GM18909 (cell line): ENCODE data around the gene CRB3.

Experiments
- ATAC-seq: cut with Tn5 transposase; IDR thresholded peaks from one replicate; pipeline ENCODE4 v1.9.1; 2021; ENCODE audit warnings: mild to moderate bottlenecking; ENCODE audit not compliant: unreplicated experiment, poor library complexity

Gene CRB3

GRCh38 chr19:6516018-6516658, 52.1 kb downstream of the CRB3 start:
- peak; percentile 51 for ATAC-seq
